Measurements from ENCODE around the gene PACS1.

GRCh38 chr11:66291303-66291705 is 221.2 kb downstream of the PACS1 start:
- no peak for TF ChIP-seq POLR2AphosphoS5 (IDR thresholded peaks at IDR 0.05; ENCODE audit: low read depth, low read length)
- no peak for TF ChIP-seq CTCF (IDR thresholded peaks at IDR 0.05 in 2 of 3, conservative IDR thresholded peaks at IDR 0.05 in 1 of 3; ENCODE audit: borderline replicate concordance in 1 of 3, insufficient read depth in 1 of 3, low read depth in 2 of 3, low read length in 2 of 3)
- no peak for TF ChIP-seq POLR2A (IDR thresholded peaks at IDR 0.05; ENCODE audit: borderline replicate concordance, extremely low read depth, insufficient read depth, insufficient read length)
- no peak for TF ChIP-seq EZH2 (IDR thresholded peaks at IDR 0.05)
- no peak for TF ChIP-seq RAD21 (IDR thresholded peaks at IDR 0.05; ENCODE audit: low read depth)
- TF ChIP-seq SIN3A (IDR thresholded peaks at IDR 0.05; ENCODE audit: low read depth) = no peak

Measured in HCT116 (cell line).